GM12892 (cell line): Measurements from ENCODE around the gene WASHC1.
"Not testable (repeated sequence)": the region's sequence is repeated elsewhere in the genome, so short reads cannot be mapped to it uniquely, and the experiment has no call there.

Experiments
- POLR2A ChIP-seq: IDR thresholded peaks from 2 replicates; pipeline ENCODE4 v1.6.1; 2011; ENCODE audit warnings: low read depth, low read length, control low read depth
- POLR2AphosphoS5 ChIP-seq: IDR thresholded peaks from 2 replicates; pipeline ENCODE4 v1.6.1; 2011; ENCODE audit warnings: low read depth, low read length, control low read depth

DNA sequence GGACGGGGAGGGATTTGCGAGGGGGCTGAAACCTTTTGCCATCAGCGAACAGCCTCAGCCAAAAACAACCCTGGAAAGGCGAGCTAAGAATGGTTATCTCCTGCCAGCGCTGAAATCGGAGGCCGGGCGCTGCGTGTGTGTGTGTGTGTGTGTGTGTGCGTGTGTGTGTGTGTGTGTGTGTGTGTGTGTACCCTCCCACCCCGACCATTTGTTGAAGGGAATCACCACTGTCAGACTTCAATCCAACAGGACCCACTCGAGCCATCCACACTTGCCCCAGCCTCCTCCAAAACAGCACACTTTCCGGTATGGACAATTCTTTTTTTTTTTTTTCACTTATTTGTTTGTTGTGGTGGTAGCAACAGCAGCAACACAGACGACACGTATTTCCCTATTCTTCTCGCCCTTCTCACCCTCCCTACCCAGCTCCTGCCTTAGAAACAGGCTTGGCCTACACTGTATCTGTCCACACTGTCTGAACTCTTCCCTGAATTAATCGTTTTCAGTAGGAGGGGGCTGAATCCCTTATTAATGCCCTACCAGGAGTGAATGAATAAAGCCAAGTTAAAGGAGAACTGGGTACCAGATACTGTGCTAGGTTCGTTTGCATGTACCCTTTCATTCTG, 44.8 kb upstream of the WASHC1 start:
- TF ChIP-seq POLR2A, POLR2AphosphoS5: not testable (repeated sequence)
